NT2/D1 (cell line): ENCODE data around the gene ATMIN.

Source experiments
- SUZ12 ChIP-seq: IDR thresholded peaks from 2 replicates; pipeline ENCODE4 v1.6.1; 2011; ENCODE audit not compliant: insufficient read length, insufficient read depth; ENCODE audit errors: extremely low read depth
- YY1 ChIP-seq: IDR thresholded peaks from 2 replicates; pipeline ENCODE4 v1.6.1; 2011; ENCODE audit not compliant: insufficient read length, insufficient read depth
- ZNF274 ChIP-seq: IDR thresholded peaks from 2 replicates; pipeline ENCODE4 v1.6.1; 2011; ENCODE audit warnings: mild to moderate bottlenecking, low read depth, low read length

DNA sequence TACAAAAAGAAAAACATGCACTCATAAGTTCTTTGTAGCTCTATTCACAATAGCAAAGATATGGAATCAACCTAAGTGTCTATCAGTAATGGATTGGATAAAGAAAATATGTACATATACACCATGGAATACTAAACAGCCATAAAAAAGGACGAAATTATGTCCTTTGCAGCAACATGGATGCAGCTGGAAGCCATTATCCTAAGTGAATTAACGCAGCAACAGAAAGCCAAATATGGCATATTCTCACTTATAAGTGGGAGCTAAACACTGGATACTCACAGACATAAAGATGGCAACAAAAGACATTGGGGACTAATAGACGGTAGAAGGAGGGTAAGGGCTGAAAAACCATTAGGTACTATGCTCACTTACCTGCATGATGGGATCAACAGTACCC lies 34.8 kb upstream of the ATMIN start:
- TF ChIP-seq SUZ12 (no peak), YY1 (no peak), ZNF274 (no peak)
